Chondrocyte (in vitro differentiated cells): Measurements from ENCODE around the gene TPSD1. TPM values are rescaled to one million over a fixed set of nuclear protein-coding genes. Genes with fewer than 3 reads are reported as not detected.

Source experiments
- DNase-seq: peaks from one replicate; pipeline ENCODE4 v3.0.0; 2021; ENCODE audit warnings: mixed read lengths, low spot score
- H3K27ac Mint-ChIP-seq: one replicate; pipeline ENCODE4 v1.8.0; 2021; ENCODE audit warnings: mild to moderate bottlenecking, moderate library complexity, mixed read lengths; ENCODE audit not compliant: unreplicated experiment
- H3K27me3 Mint-ChIP-seq: 2 replicates; pipeline ENCODE4 v1.8.0; 2021; ENCODE audit warnings: low read depth, mixed read lengths
- H3K36me3 Mint-ChIP-seq: 2 replicates; pipeline ENCODE4 v1.8.0; 2021; ENCODE audit warnings: low read depth, mixed read lengths
- H3K4me1 Mint-ChIP-seq: 2 replicates; pipeline ENCODE4 v1.8.0; 2021; ENCODE audit warnings: low read depth, mild to moderate bottlenecking, mixed read lengths
- H3K4me3 Mint-ChIP-seq: one replicate; pipeline ENCODE4 v1.8.0; 2021; ENCODE audit warnings: mild to moderate bottlenecking, moderate library complexity, mixed read lengths; ENCODE audit not compliant: unreplicated experiment
- H3K9me3 Mint-ChIP-seq: 2 replicates; pipeline ENCODE4 v1.8.0; 2021; ENCODE audit warnings: low read depth, mixed read lengths
- CTCF ChIP-seq: fragments of 200-600 bp; sonication (generic); IDR thresholded peaks from 2 replicates; pipeline ENCODE4 v1.5.0; 2021; ENCODE audit warnings: antibody characterized with exemption, mild to moderate bottlenecking, moderate library complexity
- total RNA-seq: library from RNA; stranded (reverse); gene quantifications from 3 replicates; pipeline ENCODE4 v1.2.1, GENCODE V29; 2021

Gene TPSD1
- total RNA-seq, 1 donor from 2014 or later = not detected

- H3K36me3 Mint-ChIP-seq = peaks cover 15% of the 10 kb centered on the region
- H3K27me3 Mint-ChIP-seq = no peaks in the 10 kb centered on the region
- no peak overlapping the region for H3K27ac Mint-ChIP-seq
- TF ChIP-seq CTCF = no peak
- no peak for DNase-seq
- no peak overlapping the region for H3K4me3 Mint-ChIP-seq
- peaks cover 4% of the 10 kb centered on the region for H3K4me1 Mint-ChIP-seq
- no peaks in the 10 kb centered on the region for H3K9me3 Mint-ChIP-seq
Observed at GRCh38 chr16:1221628-1222552, 34.0 kb upstream of the TPSD1 start.

GRCh38 chr16:1222553-1223354 is 33.1 kb upstream of the TPSD1 start:
- no peaks in the 10 kb centered on the region for H3K9me3 Mint-ChIP-seq
- peaks cover 10% of the 10 kb centered on the region for H3K36me3 Mint-ChIP-seq
- peaks cover 4% of the 10 kb centered on the region for H3K4me1 Mint-ChIP-seq
- no peak overlapping the region for H3K27ac Mint-ChIP-seq
- no peak for TF ChIP-seq CTCF
- DNase-seq = no peak
- H3K4me3 Mint-ChIP-seq = no peak overlapping the region
- H3K27me3 Mint-ChIP-seq = no peaks in the 10 kb centered on the region

GRCh38 chr16:1223355-1224214 is 32.3 kb upstream of the TPSD1 start:
- peaks cover 4% of the 10 kb centered on the region for H3K4me1 Mint-ChIP-seq

GRCh38 chr16:1224558-1224957 is 31.3 kb upstream of the TPSD1 start:
- Mint-ChIP-seq H3K36me3 (peaks cover 8% of the 10 kb centered on the region), H3K27ac (no peak overlapping the region), H3K4me1 (peaks cover 4% of the 10 kb centered on the region), H3K9me3 (no peaks in the 10 kb centered on the region), H3K4me3 (no peak overlapping the region), H3K27me3 (no peaks in the 10 kb centered on the region)
- DNase-seq = no peak
- TF ChIP-seq CTCF = no peak

More at GRCh38 chr16:1223355-1224214, 32.3 kb upstream of the TPSD1 start:
- no peak for DNase-seq
- H3K27ac Mint-ChIP-seq = no peak overlapping the region
- TF ChIP-seq CTCF = no peak
- no peaks in the 10 kb centered on the region for H3K27me3 Mint-ChIP-seq
- H3K4me3 Mint-ChIP-seq = no peak overlapping the region
- no peaks in the 10 kb centered on the region for H3K9me3 Mint-ChIP-seq
- peaks cover 8% of the 10 kb centered on the region for H3K36me3 Mint-ChIP-seq
